ENCODE measurements around the gene EFHD2.
"Not testable (repeated sequence)": the region's sequence is repeated elsewhere in the genome, so short reads cannot be mapped to it uniquely, and the experiment has no call there.

Gene EFHD2

GRCh38 chr1:15431571-15431948 is 21.9 kb downstream of the EFHD2 start:
- Histone ChIP-seq H3K9me3 (ENCODE audit: control insufficient read depth, insufficient read depth, low read depth, low read length) (no peaks in the 10 kb centered on the region), H3K4me3 (ENCODE audit: low read depth, low read length) (no peak overlapping the region), H3K36me3 (ENCODE audit: control insufficient read depth in 2 of 2, insufficient read depth in 1 of 2, low read length in 2 of 2) (peaks cover 0 to 22% of the 10 kb centered on the region in 2 experiments; a peak in 1 of 3 replicates), H3K4me1 (ENCODE audit: control insufficient read depth, insufficient read depth, low read length) (no peaks in the 10 kb centered on the region), H3K27ac (ENCODE audit: extremely low read depth, low read depth, low read length) (no peak overlapping the region)
- POLR2A ChIA-PET: no interaction called here
- TF ChIP-seq ZNF248 (tag by site-specific recombination; IDR thresholded peaks at IDR 0.05): no peak
- TF ChIP-seq ZNF600 (tag by site-specific recombination; IDR thresholded peaks at IDR 0.05): no peak
- TF ChIP-seq ZFP69B (tag by site-specific recombination; IDR thresholded peaks at IDR 0.05): no peak
- CTCF ChIA-PET: interaction anchor here (0.6 to 8.5 kb wide), 25 partner anchors 8 to 303 kb away, joined by 3 to 145 read pairs (median 4); no protein-coding TSS in a partner anchor

- H3K4me3 ChIP-seq (ENCODE audit: low read depth, low read length): no peak overlapping the region
- ChIA-PET POLR2A (no interaction called here), CTCF (interaction anchor here (0.9 to 8.5 kb wide), 13 partner anchors 11 to 250 kb away, joined by 3 to 145 read pairs (median 4); no protein-coding TSS in a partner anchor)
- H3K36me3 ChIP-seq (ENCODE audit: control insufficient read depth in 2 of 2, insufficient read depth in 1 of 2, low read length in 2 of 2): peaks cover 0 to 15% of the 10 kb centered on the region in 2 experiments; a peak in 1 of 3 replicates
- no peak overlapping the region for H3K27ac ChIP-seq (ENCODE audit: extremely low read depth, low read depth, low read length)
- H3K9me3 ChIP-seq (ENCODE audit: control insufficient read depth, insufficient read depth, low read depth, low read length): no peaks in the 10 kb centered on the region
- TF ChIP-seq, protein P1, sequence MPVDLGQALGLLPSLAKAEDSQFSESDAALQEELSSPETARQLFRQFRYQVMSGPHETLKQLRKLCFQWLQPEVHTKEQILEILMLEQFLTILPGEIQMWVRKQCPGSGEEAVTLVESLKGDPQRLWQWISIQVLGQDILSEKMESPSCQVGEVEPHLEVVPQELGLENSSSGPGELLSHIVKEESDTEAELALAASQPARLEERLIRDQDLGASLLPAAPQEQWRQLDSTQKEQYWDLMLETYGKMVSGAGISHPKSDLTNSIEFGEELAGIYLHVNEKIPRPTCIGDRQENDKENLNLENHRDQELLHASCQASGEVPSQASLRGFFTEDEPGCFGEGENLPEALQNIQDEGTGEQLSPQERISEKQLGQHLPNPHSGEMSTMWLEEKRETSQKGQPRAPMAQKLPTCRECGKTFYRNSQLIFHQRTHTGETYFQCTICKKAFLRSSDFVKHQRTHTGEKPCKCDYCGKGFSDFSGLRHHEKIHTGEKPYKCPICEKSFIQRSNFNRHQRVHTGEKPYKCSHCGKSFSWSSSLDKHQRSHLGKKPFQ (tag by site-specific recombination; IDR thresholded peaks at IDR 0.05): no peak
- TF ChIP-seq ZSCAN5A (tag by site-specific recombination; IDR thresholded peaks at IDR 0.05) (no peak), ZNF560 (tag by site-specific recombination; IDR thresholded peaks at IDR 0.05; ENCODE audit: borderline replicate concordance) (no peak), ZNF157 (tag by site-specific recombination; IDR thresholded peaks at IDR 0.05) (no peak), SP7 (tag by site-specific recombination; IDR thresholded peaks at IDR 0.05) (no peak)
- TF ChIP-seq, protein P2, sequence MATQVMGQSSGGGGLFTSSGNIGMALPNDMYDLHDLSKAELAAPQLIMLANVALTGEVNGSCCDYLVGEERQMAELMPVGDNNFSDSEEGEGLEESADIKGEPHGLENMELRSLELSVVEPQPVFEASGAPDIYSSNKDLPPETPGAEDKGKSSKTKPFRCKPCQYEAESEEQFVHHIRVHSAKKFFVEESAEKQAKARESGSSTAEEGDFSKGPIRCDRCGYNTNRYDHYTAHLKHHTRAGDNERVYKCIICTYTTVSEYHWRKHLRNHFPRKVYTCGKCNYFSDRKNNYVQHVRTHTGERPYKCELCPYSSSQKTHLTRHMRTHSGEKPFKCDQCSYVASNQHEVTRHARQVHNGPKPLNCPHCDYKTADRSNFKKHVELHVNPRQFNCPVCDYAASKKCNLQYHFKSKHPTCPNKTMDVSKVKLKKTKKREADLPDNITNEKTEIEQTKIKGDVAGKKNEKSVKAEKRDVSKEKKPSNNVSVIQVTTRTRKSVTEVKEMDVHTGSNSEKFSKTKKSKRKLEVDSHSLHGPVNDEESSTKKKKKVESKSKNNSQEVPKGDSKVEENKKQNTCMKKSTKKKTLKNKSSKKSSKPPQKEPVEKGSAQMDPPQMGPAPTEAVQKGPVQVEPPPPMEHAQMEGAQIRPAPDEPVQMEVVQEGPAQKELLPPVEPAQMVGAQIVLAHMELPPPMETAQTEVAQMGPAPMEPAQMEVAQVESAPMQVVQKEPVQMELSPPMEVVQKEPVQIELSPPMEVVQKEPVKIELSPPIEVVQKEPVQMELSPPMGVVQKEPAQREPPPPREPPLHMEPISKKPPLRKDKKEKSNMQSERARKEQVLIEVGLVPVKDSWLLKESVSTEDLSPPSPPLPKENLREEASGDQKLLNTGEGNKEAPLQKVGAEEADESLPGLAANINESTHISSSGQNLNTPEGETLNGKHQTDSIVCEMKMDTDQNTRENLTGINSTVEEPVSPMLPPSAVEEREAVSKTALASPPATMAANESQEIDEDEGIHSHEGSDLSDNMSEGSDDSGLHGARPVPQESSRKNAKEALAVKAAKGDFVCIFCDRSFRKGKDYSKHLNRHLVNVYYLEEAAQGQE (tag by site-specific recombination; IDR thresholded peaks at IDR 0.05): no peak
- no peaks in the 10 kb centered on the region for H3K4me1 ChIP-seq (ENCODE audit: control insufficient read depth, insufficient read depth, low read length)
These were observed 22.6 kb downstream of the EFHD2 start for GRCh38 chr1:15432324-15432723.

DNA sequence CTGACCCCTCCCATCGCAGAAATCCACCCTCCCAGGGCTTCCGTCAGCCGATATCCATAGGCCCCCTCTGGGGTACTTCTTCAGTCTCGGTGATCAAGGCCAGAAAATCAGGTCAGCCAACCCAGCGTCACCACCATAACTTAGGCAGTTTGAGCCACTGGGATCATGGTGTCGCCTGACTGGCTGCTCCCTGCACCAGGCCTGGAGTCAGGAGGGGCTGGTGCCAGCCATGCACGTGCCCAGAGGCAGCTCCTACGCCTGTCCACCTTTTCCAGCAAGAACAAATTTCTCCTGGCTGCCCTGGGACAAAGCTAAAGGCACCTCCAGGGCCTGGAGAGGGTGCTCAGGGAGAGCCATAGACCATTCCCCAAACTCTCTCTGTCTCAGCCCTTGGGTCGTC is 23.8 kb downstream of the EFHD2 start:
- TF ChIP-seq KLF10 (tag by site-specific recombination; IDR thresholded peaks at IDR 0.05): no peak
- no peak for TF ChIP-seq ZNF214 (tag by site-specific recombination; IDR thresholded peaks at IDR 0.05; ENCODE audit: borderline replicate concordance)
- TF ChIP-seq ZNF274 (IDR thresholded peaks at IDR 0.05; ENCODE audit: low read length): no peak
- no peak for TF ChIP-seq ZNF274 (tag by site-specific recombination; IDR thresholded peaks at IDR 0.05; ENCODE audit: borderline replicate concordance)
- TF ChIP-seq SP7 (tag by site-specific recombination; IDR thresholded peaks at IDR 0.05): no peak
- no peak for TF ChIP-seq ZNF549 (tag by site-specific recombination; IDR thresholded peaks at IDR 0.05)
- TF ChIP-seq ZFP69B (tag by site-specific recombination; IDR thresholded peaks at IDR 0.05): no peak
- no peak for TF ChIP-seq ZNF48 (tag by site-specific recombination; IDR thresholded peaks at IDR 0.05)
- no peak for TF ChIP-seq ZIC2 (tag by site-specific recombination; IDR thresholded peaks at IDR 0.05)
- no peak for TF ChIP-seq ZNF138 (tag by site-specific recombination; IDR thresholded peaks at IDR 0.05; ENCODE audit: borderline replicate concordance)
- no peak for TF ChIP-seq ZNF19 (tag by site-specific recombination; IDR thresholded peaks at IDR 0.05; ENCODE audit: low read depth)
- no peaks in the 10 kb centered on the region for H3K9me3 ChIP-seq (ENCODE audit: control insufficient read depth, insufficient read depth, low read depth, low read length)
- ChIA-PET CTCF (interaction anchor here (1.0 to 1.3 kb wide), 3 partner anchors 15 to 305 kb away, joined by 3 to 4 read pairs (median 3); no protein-coding TSS in a partner anchor), POLR2A (no interaction called here)
- no peak overlapping the region for H3K27ac ChIP-seq (ENCODE audit: extremely low read depth, low read depth, low read length)
- no peak overlapping the region for H3K4me3 ChIP-seq (ENCODE audit: low read depth, low read length)
- no peaks in the 10 kb centered on the region for H3K4me1 ChIP-seq (ENCODE audit: control insufficient read depth, insufficient read depth, low read length)
- peaks cover 0 to 6% of the 10 kb centered on the region in 2 experiments; a peak in 1 of 3 replicates for H3K36me3 ChIP-seq (ENCODE audit: control insufficient read depth in 2 of 2, insufficient read depth in 1 of 2, low read length in 2 of 2)

DNA sequence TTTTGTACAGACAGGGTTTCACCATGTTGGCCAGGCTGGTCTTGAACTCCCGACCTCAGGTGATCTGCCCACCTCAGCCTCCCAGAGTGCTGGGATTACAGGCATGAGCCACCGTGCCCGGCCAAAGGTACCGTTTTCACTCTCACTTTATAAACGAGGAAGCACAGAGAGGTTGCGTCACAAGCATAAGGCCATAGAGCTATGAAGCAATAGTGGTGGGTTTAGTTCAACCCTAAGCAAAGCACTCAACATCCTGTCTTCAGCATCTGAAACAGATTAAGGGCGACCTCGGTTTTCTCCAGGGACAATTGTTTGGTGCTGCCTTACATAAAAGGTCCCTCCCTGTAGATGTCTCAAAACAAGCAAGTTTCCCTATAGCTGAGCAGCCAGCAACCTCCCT is 25.1 kb downstream of the EFHD2 start:
- not testable (repeated sequence) for H3K4me1 ChIP-seq (ENCODE audit: control insufficient read depth, insufficient read depth, low read length); H3K9me3 ChIP-seq (ENCODE audit: control insufficient read depth, insufficient read depth, low read depth, low read length); H3K36me3 ChIP-seq (ENCODE audit: control insufficient read depth in 2 of 2, insufficient read depth in 1 of 2, low read length in 2 of 2); H3K27ac ChIP-seq (ENCODE audit: extremely low read depth, low read depth, low read length); H3K4me3 ChIP-seq (ENCODE audit: low read depth, low read length)
- CTCF ChIA-PET: interaction anchor here (1.3 kb wide), 1 partner anchor 306 kb away, joined by 4 read pairs; no protein-coding TSS in a partner anchor
- POLR2A ChIA-PET: interaction anchor here (0.7 kb wide), 1 partner anchor 13 kb away, joined by 5 read pairs; no protein-coding TSS in a partner anchor

Data from HEK293 (cell line).